K562 (cell line): ENCODE results near the gene R3HDM2. TPM values are rescaled to one million over a fixed set of nuclear protein-coding genes. Genes with fewer than 3 reads are reported as not detected.

Source experiments
- ATAC-seq: fragments of 200-7000 bp; cut with Tn5 transposase; 3 replicates; pipeline ENCODE4 v1.9.1; 2020; ENCODE audit warnings: moderate library complexity
- BruUV-seq: library from RNA; stranded (reverse); fragments of 400-500 nt; replicated peaks from 2 replicates; lab custom pipeline; 2021; lab: Mats Ljungman, UMichigan
- CTCF ChIA-PET: fragments of 300-600 bp; formaldehyde crosslinking; extraction: SDS; loops from one replicate; lab custom pipeline; 2021; ENCODE audit warnings: low intra/inter-chr PET ratio; lab: Yijun Ruan, JAX
- POLR2A ChIA-PET: fragments of 300-600, 350-650 bp; sonication (Branson Sonifier 250); formaldehyde crosslinking; extraction: SDS; loops from one replicate; lab custom pipeline; 2021; ENCODE audit warnings: antibody characterized with exemption, inconsistent platforms; lab: Yijun Ruan, JAX
- DNase-seq, 4 experiments: peaks; one replicate each; pipeline versions ENCODE4 v3.0.0 to v3.0.0-alpha.2; 2011 to 2018; ENCODE audit warnings: low spot score in 3 of 4, mixed read lengths in 3 of 4; ENCODE audit errors: extremely low read depth in 1 of 4
- FAIRE-seq: peaks from 2 replicates; lab custom pipeline; 2011; peaks lifted over from hg19 to GRCh38; lab: Jason Lieb, UNC
- H2AFZ ChIP-seq: 2 replicates; pipeline ENCODE4 v1.6.0; 2011; ENCODE audit warnings: low read depth, low read length, control low read depth, inconsistent platforms
- H3K27ac ChIP-seq: fragments of 200-600 bp; 3 replicates; pipeline ENCODE4 v1.8.0; 2011; ENCODE audit warnings: low read depth, mild to moderate bottlenecking, control low read depth, inconsistent platforms, low read length, moderate library complexity, mixed read lengths; ENCODE audit errors: extremely low read depth
- H3K27me3 ChIP-seq, 2 experiments: fragments of 300-600 bp in 1 of 2; 2 replicates in 1 of 2; 3 replicates in 1 of 2; pipeline versions ENCODE4 v1.6.0 to v1.8.0; 2011; ENCODE audit warnings: inconsistent platforms in 2 of 2, low read length in 2 of 2, mild to moderate bottlenecking in 1 of 2, mixed read lengths in 1 of 2, moderate library complexity in 1 of 2; ENCODE audit not compliant: control insufficient read depth in 2 of 2, insufficient read depth in 2 of 2
- H3K36me3 ChIP-seq: fragments of 300-600 bp; 3 replicates; pipeline ENCODE4 v1.8.0; 2011; ENCODE audit warnings: mild to moderate bottlenecking, low read length, inconsistent platforms; ENCODE audit not compliant: control insufficient read depth, insufficient read depth
- H3K4me1 ChIP-seq, 2 experiments: fragments of 200-600 bp in 1 of 2; replicated peaks in 1 of 2; 2 replicates in 1 of 2; 3 replicates in 1 of 2; pipeline versions ENCODE4 v1.5.1 to v1.8.0; 2011; ENCODE audit warnings: inconsistent platforms in 2 of 2, low read length in 2 of 2, mild to moderate bottlenecking in 1 of 2, mixed read lengths in 1 of 2, moderate library complexity in 1 of 2; ENCODE audit not compliant: control insufficient read depth in 2 of 2, insufficient read depth in 2 of 2
- H3K4me2 ChIP-seq: 2 replicates; pipeline ENCODE4 v1.6.1; 2011; ENCODE audit warnings: low read length, control low read depth, inconsistent platforms, mixed read lengths; ENCODE audit not compliant: insufficient read depth
- H3K4me3 ChIP-seq: fragments of 200-600 bp; sonication (generic), shearing (Covaris generic); 2 replicates; pipeline ENCODE4 v1.5.1; 2016; ENCODE audit warnings: control low read depth, inconsistent platforms
- H3K79me2 ChIP-seq: fragments of 200-600 bp; 3 replicates; pipeline ENCODE4 v1.8.0; 2011; ENCODE audit warnings: low read length, inconsistent platforms; ENCODE audit not compliant: control insufficient read depth, insufficient read depth
- H3K9ac ChIP-seq, 2 experiments: 2 replicates each; pipeline versions ENCODE4 v1.6.0 to v1.6.1; 2011; ENCODE audit warnings: low read depth in 2 of 2, low read length in 2 of 2, control low read depth in 1 of 2, inconsistent platforms in 1 of 2, mild to moderate bottlenecking in 1 of 2, mixed read lengths in 1 of 2; ENCODE audit not compliant: insufficient read depth in 1 of 2
- H3K9me1 ChIP-seq: one replicate; pipeline ENCODE4 v1.6.0; 2011; ENCODE audit warnings: inconsistent platforms, mild to moderate bottlenecking, low read length, moderate library complexity; ENCODE audit not compliant: control insufficient read depth, insufficient read depth
- H3K9me3 ChIP-seq: replicated peaks from 2 replicates; pipeline ENCODE4 v1.5.1; 2011; ENCODE audit warnings: low read depth, low read length, inconsistent platforms; ENCODE audit not compliant: control insufficient read depth, insufficient read depth
- H4K20me1 ChIP-seq: replicated peaks from 2 replicates; pipeline ENCODE4 v1.6.1; 2011; ENCODE audit warnings: low read length, inconsistent platforms, mixed read lengths; ENCODE audit not compliant: control insufficient read depth, insufficient read depth
- CEBPG ChIP-seq, 3 experiments: fragments of 200-800 bp in 1 of 3; sonication (Bioruptor generic) in 1 of 3; sonication (generic) in 1 of 3; formaldehyde crosslinking in 1 of 3; IDR thresholded peaks in 2 of 3; conservative IDR thresholded peaks in 1 of 3; 2 replicates each; pipeline versions ENCODE4 v1.6.1 to v1.8.0; 2016 to 2022; ENCODE audit warnings: missing compliant biosample characterization in 2 of 3, missing genetic modification characterization in 2 of 3, mild to moderate bottlenecking in 1 of 3, missing genetic modification reagents in 1 of 3
- CHCHD3 ChIP-seq: fragments of 250-450 bp; sonication (Bioruptor Pico); IDR thresholded peaks from 2 replicates; pipeline ENCODE4 v2.1.2; 2022; ENCODE audit warnings: mild to moderate bottlenecking
- FOS ChIP-seq: IDR thresholded peaks from 3 replicates; pipeline ENCODE4 v1.6.1; 2011; ENCODE audit not compliant: insufficient read length; ENCODE audit errors: extremely low read depth
- FOSL1 ChIP-seq: fragments of 200-800 bp; sonication (Bioruptor generic); conservative IDR thresholded peaks from 2 replicates; pipeline ENCODE4 v1.6.1; 2016; ENCODE audit warnings: missing genetic modification characterization, missing compliant biosample characterization
- LCOR ChIP-seq: sonication (generic); formaldehyde crosslinking; IDR thresholded peaks from 2 replicates; pipeline ENCODE4 v1.8.0; 2022; ENCODE audit warnings: mild to moderate bottlenecking, missing genetic modification reagents
- MCM7 ChIP-seq, 2 experiments: fragments of 450-650 bp; IDR thresholded peaks; 2 replicates each; pipeline ENCODE4 v1.6.1; 2016 to 2018
- POLR2G ChIP-seq: fragments of 200-400 bp; formaldehyde crosslinking; IDR thresholded peaks from 2 replicates; pipeline ENCODE4 v1.6.1; 2017; ENCODE audit warnings: low read depth, mild to moderate bottlenecking, antibody characterized with exemption, low read length, moderate library complexity
- ZNF121 ChIP-seq: sonication (generic); formaldehyde crosslinking; conservative IDR thresholded peaks from 2 replicates; pipeline ENCODE4 v1.8.0; 2022; ENCODE audit warnings: missing genetic modification reagents
- WGBS: fragments of 100-300 bp; shearing (Covaris generic); methylation state at CpG from one replicate; pipeline ENCODE4 v1.1.6; 2016; ENCODE audit warnings: low coverage, mixed read lengths; ENCODE audit not compliant: insufficient coverage; ENCODE audit errors: missing lambda C conversion rate; 5-methylcytosine and 5-hydroxymethylcytosine counted together
- in situ Hi-C: fragments of 300-500 bp; cut with MboI; formaldehyde crosslinking; loops from 4 replicates; pipeline ENCODE4 v1.15.0; 2018; ENCODE audit warnings: inconsistent platforms, mixed read lengths
- intact Hi-C: fragments of 100-400 bp; cut with micrococcal nuclease; formaldehyde crosslinking; loops from 2 replicates; pipeline ENCODE4 v1.14.2; 2022
- polyA plus RNA-seq, 8 experiments: library from polyadenylated mRNA; depleted of rRNA in 4 of 8; stranded (reverse) in 5 of 8; unstranded in 3 of 8; fragments of >200 nt; fragmentation: Nextera tagmentation in 2 of 8; fragmentation: Illumina TruSeq in 1 of 8; extraction: Ambion mirVana in 2 of 8; extraction: Trizol in 1 of 8; gene quantifications; 2 replicates each; pipeline versions ENCODE4 v1.2.1 to v1.2.3, GENCODE V29; 2011 to 2014; ENCODE audit warnings: inconsistent platforms in 1 of 8, missing spikeins in 1 of 8
- total RNA-seq, 7 experiments: library from RNA; depleted of rRNA in 6 of 7; stranded (reverse); fragments of >200 nt in 6 of 7; fragmentation: Illumina TruSeq in 2 of 7; extraction: Trizol in 2 of 7; gene quantifications; 2 replicates each; pipeline versions ENCODE4 v1.2.1 to v1.2.3, GENCODE V29; 2011 to 2021; ENCODE audit warnings: low replicate concordance in 1 of 7
- TF ChIP-seq, protein P1 (sequence below), 2 experiments: fragments of 450-650 bp in 1 of 2; sonication (generic) in 1 of 2; formaldehyde crosslinking in 1 of 2; IDR thresholded peaks in 1 of 2; conservative IDR thresholded peaks in 1 of 2; 2 replicates each; pipeline versions ENCODE4 v1.6.1 to v1.8.1; 2016 to 2023; ENCODE audit warnings: mild to moderate bottlenecking in 2 of 2, moderate library complexity in 2 of 2, inconsistent platforms in 1 of 2, missing genetic modification reagents in 1 of 2
- TF ChIP-seq, protein P2 (sequence below): fragments of 250-450 bp; sonication (Bioruptor Pico); IDR thresholded peaks from 2 replicates; pipeline ENCODE4 v1.8.0; 2022; ENCODE audit warnings: moderate library complexity, mild to moderate bottlenecking, inconsistent platforms
- TF ChIP-seq, protein P3 (sequence below), 2 experiments: IDR thresholded peaks; 2 replicates each; pipeline ENCODE4 v1.6.1; 2011; ENCODE audit warnings: borderline replicate concordance in 1 of 2, control low read depth in 1 of 2, low read depth in 1 of 2, low read length in 1 of 2, mild to moderate bottlenecking in 1 of 2, mixed read lengths in 1 of 2, moderate library complexity in 1 of 2; ENCODE audit not compliant: insufficient read depth in 1 of 2, insufficient read length in 1 of 2, poor library complexity in 1 of 2, severe bottlenecking in 1 of 2; ENCODE audit errors: extremely low read depth in 1 of 2

R3HDM2 gene
- total and polyA plus RNA-seq, 9 of the 15 experiments (the other 6 are each of a cell fraction or from before 2014, with no cell fraction given), result 3.3 to 18.8 (median 9.0) TPM

DNA sequence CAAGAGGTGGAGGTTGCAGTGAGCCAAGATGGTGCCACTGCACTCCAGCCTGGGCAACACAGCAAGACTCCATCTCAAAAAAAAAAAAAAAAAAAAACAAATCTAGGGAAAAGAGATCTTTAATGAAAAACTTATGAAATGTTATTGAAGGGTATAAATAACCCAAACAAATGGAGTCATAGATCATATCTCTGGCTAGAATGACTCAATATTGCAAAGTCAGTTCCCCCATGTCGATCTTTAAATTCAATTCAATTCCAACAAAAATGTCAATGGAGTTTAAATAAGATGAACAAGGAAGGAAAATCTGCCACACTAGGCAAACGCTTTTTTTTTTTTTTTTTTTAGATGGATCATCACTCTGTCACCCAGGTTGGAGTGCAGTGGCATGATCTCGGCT lies 78.7 kb downstream of the R3HDM2 start:
- Histone ChIP-seq H3K79me2 (no peaks in the 10 kb centered on the region), H3K27me3 (no peaks in the 10 kb centered on the region), H3K9me1 (no peaks in the 10 kb centered on the region), H2AFZ (no peak overlapping the region), H3K27ac (no peak overlapping the region), H3K9ac (no peak overlapping the region), H3K36me3 (no peaks in the 10 kb centered on the region), H3K4me2 (no peak overlapping the region), H3K9me3 (no peaks in the 10 kb centered on the region), H3K4me3 (no peak overlapping the region), H4K20me1 (no peaks in the 10 kb centered on the region), H3K4me1 (peaks cover 0 to 3% of the 10 kb centered on the region in 2 experiments; a peak in 1 of 5 replicates)
- 47% methylated on average over 1 of the region's 3 CpGs for WGBS
- intact Hi-C loops (no loop called here), in situ Hi-C loops (no loop called here)
- POLR2A ChIA-PET, result interaction anchor here (1.1 kb wide), 1 partner anchor 39 kb away, joined by 3 read pairs; no protein-coding TSS in a partner anchor
- no TSS peak for BruUV-seq
- ATAC-seq, result no peak
- CTCF ChIA-PET, result interaction anchor here (0.6 kb wide), 1 partner anchor 78 kb away, joined by 7 read pairs; the partner anchor contains the start of gene R3HDM2
- TF ChIP-seq LCOR (CRISPR knock-in tag), result no peak
- TF ChIP-seq POLR2G, result no peak
- TF ChIP-seq FOSL1, result peak; percentile 70
- TF ChIP-seq CHCHD3 (CRISPR knock-in tag), result no peak
- TF ChIP-seq, protein P1, sequence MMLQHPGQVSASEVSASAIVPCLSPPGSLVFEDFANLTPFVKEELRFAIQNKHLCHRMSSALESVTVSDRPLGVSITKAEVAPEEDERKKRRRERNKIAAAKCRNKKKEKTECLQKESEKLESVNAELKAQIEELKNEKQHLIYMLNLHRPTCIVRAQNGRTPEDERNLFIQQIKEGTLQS (IDR thresholded peaks at IDR 0.05), result peak; percentile 52; the same call in 1 of the 2 replicates
- TF ChIP-seq, protein P1 (CRISPR knock-in tag; conservative IDR thresholded peaks at IDR 0.05), result no peak
- no peak for TF ChIP-seq MCM7 (IDR thresholded peaks at IDR 0.05)
- no peak for TF ChIP-seq CEBPG (CRISPR knock-in tag; IDR thresholded peaks at IDR 0.05)
- 0 out of 4 replicates have a peak, but pooled peaks of 1 of the 2 experiments have one; percentile 36 for TF ChIP-seq CEBPG (tag; conservative IDR thresholded peaks at IDR 0.05 in 1 of 2, IDR thresholded peaks at IDR 0.05 in 1 of 2)
- TF ChIP-seq, protein P2, sequence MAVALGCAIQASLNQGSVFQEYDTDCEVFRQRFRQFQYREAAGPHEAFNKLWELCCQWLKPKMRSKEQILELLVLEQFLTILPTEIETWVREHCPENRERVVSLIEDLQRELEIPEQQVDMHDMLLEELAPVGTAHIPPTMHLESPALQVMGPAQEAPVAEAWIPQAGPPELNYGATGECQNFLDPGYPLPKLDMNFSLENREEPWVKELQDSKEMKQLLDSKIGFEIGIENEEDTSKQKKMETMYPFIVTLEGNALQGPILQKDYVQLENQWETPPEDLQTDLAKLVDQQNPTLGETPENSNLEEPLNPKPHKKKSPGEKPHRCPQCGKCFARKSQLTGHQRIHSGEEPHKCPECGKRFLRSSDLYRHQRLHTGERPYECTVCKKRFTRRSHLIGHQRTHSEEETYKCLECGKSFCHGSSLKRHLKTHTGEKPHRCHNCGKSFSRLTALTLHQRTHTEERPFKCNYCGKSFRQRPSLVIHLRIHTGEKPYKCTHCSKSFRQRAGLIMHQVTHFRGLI, result no peak
- TF ChIP-seq, protein P3, sequence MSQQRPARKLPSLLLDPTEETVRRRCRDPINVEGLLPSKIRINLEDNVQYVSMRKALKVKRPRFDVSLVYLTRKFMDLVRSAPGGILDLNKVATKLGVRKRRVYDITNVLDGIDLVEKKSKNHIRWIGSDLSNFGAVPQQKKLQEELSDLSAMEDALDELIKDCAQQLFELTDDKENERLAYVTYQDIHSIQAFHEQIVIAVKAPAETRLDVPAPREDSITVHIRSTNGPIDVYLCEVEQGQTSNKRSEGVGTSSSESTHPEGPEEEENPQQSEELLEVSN (IDR thresholded peaks at IDR 0.05; ENCODE audit: borderline replicate concordance in 1 of 2, extremely low read depth in 1 of 2, insufficient read depth in 1 of 2, insufficient read length in 1 of 2, low read depth in 1 of 2, low read length in 1 of 2, poor library complexity in 1 of 2, severe bottlenecking in 1 of 2), result no peak
- TF ChIP-seq ZNF121, result peak; percentile 81; the same call in 1 of the 2 replicates
- no peak for TF ChIP-seq FOS
- FAIRE-seq, result no peak
- no peak for DNase-seq
